DOHH2 (cell line): ENCODE results near the gene LRRN2.

Source experiments
- H3F3A ChIP-seq: fragments of 200-600 bp; sonication (generic), shearing (Covaris generic); 2 replicates; pipeline ENCODE4 v1.6.0; 2016; ENCODE audit warnings: antibody characterized with exemption, mild to moderate bottlenecking; ENCODE audit not compliant: control insufficient read depth, insufficient read depth
- H3K27ac ChIP-seq: fragments of 200-600 bp; sonication (generic); 2 replicates; pipeline ENCODE4 v1.5.1; 2014; ENCODE audit warnings: low read depth, mild to moderate bottlenecking, low read length, moderate library complexity
- H3K27me3 ChIP-seq: fragments of 200-600 bp; sonication (generic); 2 replicates; pipeline ENCODE4 v1.6.1; 2014; ENCODE audit warnings: mild to moderate bottlenecking, low read length, mixed read lengths; ENCODE audit not compliant: control insufficient read depth
- H3K36me3 ChIP-seq: fragments of 200-600 bp; sonication (generic); 2 replicates; pipeline ENCODE4 v1.6.1; 2014; ENCODE audit warnings: mild to moderate bottlenecking, low read length, moderate library complexity, mixed read lengths; ENCODE audit not compliant: control insufficient read depth
- H3K4me1 ChIP-seq: fragments of 200-600 bp; sonication (generic); 2 replicates; pipeline ENCODE4 v1.6.1; 2014; ENCODE audit warnings: mild to moderate bottlenecking, low read length, mixed read lengths; ENCODE audit not compliant: control insufficient read depth
- H3K4me2 ChIP-seq: fragments of 200-600 bp; sonication (generic); 2 replicates; pipeline ENCODE4 v1.6.0; 2014; ENCODE audit warnings: mild to moderate bottlenecking, low read length, moderate library complexity
- H3K4me3 ChIP-seq: fragments of 200-600 bp; sonication (generic); 2 replicates; pipeline ENCODE4 v1.5.1; 2014; ENCODE audit warnings: mild to moderate bottlenecking, low read length, mixed read lengths
- H3K79me2 ChIP-seq: fragments of 200-600 bp; sonication (generic); 2 replicates; pipeline ENCODE4 v1.6.1; 2014; ENCODE audit warnings: mild to moderate bottlenecking, low read length, mixed read lengths; ENCODE audit not compliant: control insufficient read depth
- H3K9me2 ChIP-seq: fragments of 200-600 bp; sonication (generic); replicated peaks from 2 replicates; pipeline ENCODE4 v1.6.1; 2014; ENCODE audit warnings: mild to moderate bottlenecking, low read length, mixed read lengths; ENCODE audit not compliant: control insufficient read depth
- H3K9me3 ChIP-seq: fragments of 200-600 bp; sonication (generic); 2 replicates; pipeline ENCODE4 v1.6.1; 2014; ENCODE audit warnings: antibody characterized with exemption, low read length, mixed read lengths; ENCODE audit not compliant: control insufficient read depth, insufficient read depth
- H4K20me1 ChIP-seq: fragments of 200-600 bp; sonication (generic); 2 replicates; pipeline ENCODE4 v1.6.0; 2014; ENCODE audit warnings: low read depth, mild to moderate bottlenecking, antibody characterized with exemption, low read length, moderate library complexity; ENCODE audit not compliant: control insufficient read depth, insufficient read depth
- CTCF ChIP-seq: fragments of 200-600 bp; sonication (generic); IDR thresholded peaks from one replicate; pipeline ENCODE4 v1.5.1; 2014; ENCODE audit warnings: antibody characterized with exemption, mild to moderate bottlenecking, low read depth, low read length; ENCODE audit not compliant: poor library complexity, severe bottlenecking
- EZH2phosphoT487 ChIP-seq: fragments of 200-600 bp; sonication (generic); IDR thresholded peaks from 2 replicates; pipeline ENCODE4 v1.6.1; 2017; ENCODE audit warnings: borderline replicate concordance, mild to moderate bottlenecking, antibody characterized with exemption, low read length, moderate library complexity, mixed read lengths

Gene LRRN2

GRCh38 chr1:204688007-204688406 lies 2.5 kb upstream of the LRRN2 start:
- peaks cover 29% of the 10 kb centered on the region for H3K27me3 ChIP-seq

GRCh38 chr1:204684571-204685235 lies 835 bp downstream of the LRRN2 start:
- Histone ChIP-seq H3K27me3 (peaks cover 28% of the 10 kb centered on the region), H3F3A (no peaks in the 10 kb centered on the region), H3K79me2 (no peaks in the 10 kb centered on the region), H3K4me3 (no peak overlapping the region), H3K4me2 (no peak overlapping the region), H3K9me3 (no peaks in the 10 kb centered on the region), H4K20me1 (no peaks in the 10 kb centered on the region), H3K9me2 (no peaks in the 10 kb centered on the region), H3K4me1 (peaks cover 3% of the 10 kb centered on the region; the same call in 1 of the 2 replicates), H3K27ac (no peak overlapping the region), H3K36me3 (no peaks in the 10 kb centered on the region)
- TF ChIP-seq CTCF (no peak), EZH2phosphoT487 (no peak)

More at GRCh38 chr1:204688007-204688406, 2.5 kb upstream of the LRRN2 start:
- Histone ChIP-seq H4K20me1 (no peaks in the 10 kb centered on the region), H3K4me1 (peaks cover 6% of the 10 kb centered on the region; the same call in 1 of the 2 replicates), H3K9me3 (no peaks in the 10 kb centered on the region), H3F3A (no peaks in the 10 kb centered on the region), H3K4me3 (no peak overlapping the region), H3K9me2 (no peaks in the 10 kb centered on the region), H3K4me2 (no peak overlapping the region), H3K36me3 (no peaks in the 10 kb centered on the region), H3K79me2 (no peaks in the 10 kb centered on the region), H3K27ac (no peak overlapping the region)
- TF ChIP-seq CTCF (no peak), EZH2phosphoT487 (no peak)

- Histone ChIP-seq H3K4me1 (peaks cover 3% of the 10 kb centered on the region; the same call in 1 of the 2 replicates), H3K79me2 (no peaks in the 10 kb centered on the region), H3K27me3 (peaks cover 30% of the 10 kb centered on the region), H3K36me3 (no peaks in the 10 kb centered on the region), H3F3A (no peaks in the 10 kb centered on the region), H3K27ac (no peak overlapping the region), H3K9me2 (no peaks in the 10 kb centered on the region), H4K20me1 (no peaks in the 10 kb centered on the region), H3K9me3 (no peaks in the 10 kb centered on the region), H3K4me2 (no peak overlapping the region), H3K4me3 (no peak overlapping the region)
- TF ChIP-seq EZH2phosphoT487 (no peak), CTCF (no peak)
These were observed 1.4 kb downstream of the LRRN2 start for GRCh38 chr1:204684206-204684570.
